ENCODE measurements around the gene ALDH5A1. TPM values are rescaled to one million over a fixed set of nuclear protein-coding genes. Genes with fewer than 3 reads are reported as not detected.

The ALDH5A1 gene
- total and polyA plus RNA-seq, 2 donors (not counting 1 experiment from before 2014, with no cell fraction given), result 5.7 to 26.3 TPM

DNA sequence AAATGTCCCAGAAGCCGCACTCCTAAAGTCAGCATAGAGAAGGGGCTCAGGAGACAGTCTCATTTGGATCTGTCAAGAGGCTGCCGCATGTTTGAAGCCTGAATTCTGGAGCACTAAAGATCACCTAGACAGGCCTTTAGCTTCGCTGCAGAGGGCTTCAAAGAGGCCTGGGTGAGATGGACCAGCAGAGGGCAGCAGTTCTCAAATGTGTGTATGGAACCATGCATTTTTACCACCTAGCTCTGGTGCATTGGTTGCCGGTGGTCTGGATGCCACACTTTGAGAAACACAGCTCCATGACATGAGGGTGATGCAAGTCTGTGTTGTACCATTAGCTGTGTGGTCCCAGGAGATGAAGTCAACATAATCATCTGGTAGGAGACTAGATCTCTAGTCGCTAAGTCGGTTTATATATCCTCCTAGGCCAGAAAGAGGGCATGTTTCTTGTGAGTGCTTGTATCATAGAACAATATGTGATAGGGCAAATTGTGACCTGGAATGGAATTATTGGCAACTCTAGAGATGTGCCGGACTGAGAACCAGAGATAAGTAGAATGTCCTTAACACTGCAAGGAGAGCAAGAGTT is 86.4 kb downstream of the ALDH5A1 start:
- DNase-seq (peak; percentile 81), ATAC-seq (ENCODE audit: low read depth) (peak; percentile 87)
- TF ChIP-seq CTCF (IDR thresholded peaks at IDR 0.05) (peak; percentile 86), EZH2 (IDR thresholded peaks at IDR 0.05; ENCODE audit: borderline replicate concordance, insufficient read depth, low read depth, low read length, poor library complexity, severe bottlenecking) (no peak)
- H3K27me3 Mint-ChIP-seq, result no peaks in the 10 kb centered on the region
- Histone ChIP-seq H3K27ac (ENCODE audit: low read length in 2 of 2) (no peak overlapping the region), H3K27me3 (replicated peaks in 1 of 4; ENCODE audit: control extremely low read depth in 1 of 4, control insufficient read depth in 3 of 4, insufficient read depth in 4 of 4, low read length in 3 of 4) (no peaks in the 10 kb centered on the region), H3K9ac (ENCODE audit: low read length) (no peak overlapping the region), H3K4me3 (ENCODE audit: control extremely low read depth in 1 of 5, extremely low read depth in 1 of 5, insufficient read depth in 1 of 5, low read depth in 2 of 5, low read length in 4 of 5) (no peak overlapping the region), H3K4me2 (replicated peaks; ENCODE audit: low read depth, low read length, poor library complexity, severe bottlenecking) (no peak overlapping the region), H3K79me2 (ENCODE audit: control insufficient read depth, insufficient read depth, low read length) (no peaks in the 10 kb centered on the region), H3K9me3 (ENCODE audit: control extremely low read depth in 1 of 3, control insufficient read depth in 2 of 3, insufficient read depth in 1 of 3, low read length in 2 of 3) (no peaks in the 10 kb centered on the region), H3K36me3 (replicated peaks in 1 of 2; ENCODE audit: control extremely low read depth in 1 of 2, control insufficient read depth in 1 of 2, extremely low read depth in 1 of 2, insufficient read depth in 2 of 2, low read length in 1 of 2) (no peaks in the 10 kb centered on the region), H2AFZ (ENCODE audit: insufficient read depth, low read depth, low read length, poor library complexity, severe bottlenecking) (no peak overlapping the region), H4K20me1 (ENCODE audit: control insufficient read depth, insufficient read depth, low read length, poor library complexity, severe bottlenecking) (no peaks in the 10 kb centered on the region), H3K4me1 (ENCODE audit: control insufficient read depth in 2 of 2, insufficient read depth in 2 of 2, low read length in 2 of 2) (peaks cover 3 to 5% of the 10 kb centered on the region in 2 donors)
- 44% methylated on average over 5 of the region's 7 CpGs for WGBS (ENCODE audit: insufficient coverage)
- POLR2A ChIA-PET, result no interaction called here
- H3K4me3 Mint-ChIP-seq, result no peak overlapping the region
- intact Hi-C loops (cut with micrococcal nuclease), result loop anchor here (2.0 to 5.0 kb wide), 3 partner anchors 58 to 86 kb away; partner anchors contain the start of genes ALDH5A1 and KIAA0319
- CTCF ChIA-PET, result interaction anchor here (0.7 to 10.1 kb wide), 58 partner anchors 8 to 495 kb away, joined by 3 to 156 read pairs (median 5); partner anchors contain the start of genes ACOT13, ALDH5A1, C6orf62 and GMNN
- H3K27ac Mint-ChIP-seq, result no peak overlapping the region
- peaks cover 4% of the 10 kb centered on the region for H3K4me1 Mint-ChIP-seq
- H3K9me3 Mint-ChIP-seq (ENCODE audit: insufficient read depth), result no peaks in the 10 kb centered on the region

Data from B cell (primary cell).